NT2/D1 (cell line): Measurements from ENCODE around the gene ESR2.

Experiments used
- YY1 ChIP-seq: IDR thresholded peaks from 2 replicates; pipeline ENCODE4 v1.6.1; 2011; ENCODE audit not compliant: insufficient read length, insufficient read depth
- ZNF274 ChIP-seq: IDR thresholded peaks from 2 replicates; pipeline ENCODE4 v1.6.1; 2011; ENCODE audit warnings: mild to moderate bottlenecking, low read depth, low read length

DNA sequence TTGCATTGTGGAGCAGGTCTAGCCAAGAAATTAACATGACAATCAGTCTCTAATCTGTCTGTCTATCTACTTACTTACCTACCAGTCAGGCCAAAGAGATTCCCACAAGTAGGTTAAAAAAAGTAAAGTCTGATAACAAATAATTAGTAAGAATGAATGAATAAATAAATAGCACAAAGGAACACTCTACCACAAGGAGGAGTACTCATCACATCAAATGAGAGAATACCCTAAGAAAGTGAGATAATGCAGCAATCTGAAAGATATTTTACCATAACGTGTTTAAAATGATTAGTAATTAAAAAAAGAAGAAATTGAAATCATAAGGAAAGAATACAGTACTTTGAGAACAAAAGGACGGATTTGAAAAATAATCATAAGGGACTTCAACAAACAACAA, 254.1 kb downstream of the ESR2 start:
- TF ChIP-seq YY1 = no peak
- no peak for TF ChIP-seq ZNF274
